Measurements from ENCODE around the gene SRSF4. TPM values are rescaled to one million over a fixed set of nuclear protein-coding genes. Genes with fewer than 3 reads are reported as not detected.

SRSF4 gene
- total and polyA plus RNA-seq, 9 of the 15 experiments (the other 6 are each of a cell fraction or from before 2014, with no cell fraction given), result 15.9 to 132 (median 82.0) TPM

DNA sequence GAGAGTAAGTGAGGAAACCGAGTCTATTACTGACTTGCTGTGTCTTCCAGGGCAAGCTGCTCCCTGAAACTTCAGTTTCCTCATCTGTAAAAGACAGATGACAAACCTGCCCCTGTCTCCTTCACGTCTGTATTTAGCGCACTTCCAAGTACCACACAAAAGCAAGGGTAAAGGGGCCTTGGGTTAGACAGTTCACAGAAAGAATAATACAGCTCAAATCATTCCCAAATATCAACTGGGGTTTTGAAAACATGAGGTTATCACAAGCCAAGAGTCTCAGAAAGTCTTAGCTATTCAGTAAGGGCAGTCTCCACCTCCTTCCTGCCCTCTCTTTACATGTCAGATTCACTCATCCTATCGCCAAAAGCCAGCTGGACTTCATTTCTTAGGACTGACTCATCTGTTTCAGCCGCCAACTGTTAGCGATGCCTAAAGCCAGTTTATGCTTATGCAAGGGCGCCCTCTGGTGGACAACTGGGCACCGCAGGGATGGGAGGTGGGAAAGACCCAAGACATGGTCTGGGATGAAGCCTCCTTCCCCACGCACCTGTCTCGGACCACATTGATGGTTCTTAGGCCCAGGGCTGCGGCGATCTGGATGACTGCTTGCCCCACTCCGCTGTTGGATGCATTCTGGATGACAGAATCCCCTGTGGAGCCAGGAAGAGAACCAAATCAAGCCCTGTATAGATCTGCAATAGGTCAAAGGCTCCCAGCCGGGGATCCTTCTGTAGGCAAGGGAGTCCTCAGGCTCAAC, 21.1 kb upstream of the SRSF4 start (continued):
- TF ChIP-seq ZFP91 (CRISPR knock-in tag; IDR thresholded peaks at IDR 0.05) (no peak), ELF1 (tag; IDR thresholded peaks at IDR 0.05) (no peak), BHLHE40 (IDR thresholded peaks at IDR 0.05; ENCODE audit: low read length) (peak; percentile 26; the same call in 1 of the 2 replicates), REST (IDR thresholded peaks at IDR 0.05; ENCODE audit: borderline replicate concordance) (peak; percentile 94), REST (CRISPR knock-in tag; IDR thresholded peaks at IDR 0.05; ENCODE audit: low read depth) (0 out of 2 replicates have a peak, but pooled peaks have one; percentile 21), TBL1XR1 (IDR thresholded peaks at IDR 0.05; ENCODE audit: low read length in 2 of 2) (peak in 1 of 2 experiments; percentile 60; a peak in 2 of 4 replicates), KDM4B (IDR thresholded peaks at IDR 0.05; ENCODE audit: borderline replicate concordance in 2 of 2, low read depth in 1 of 2) (no peak), CXXC5 (CRISPR knock-in tag; IDR thresholded peaks at IDR 0.05) (peak; percentile 69), ZNF518B (CRISPR knock-in tag; IDR thresholded peaks at IDR 0.05) (no peak), NEUROD1 (IDR thresholded peaks at IDR 0.05; ENCODE audit: borderline replicate concordance, low read depth, low read length, partially characterized antibody) (peak; percentile 75)
- TF ChIP-seq, protein P1, sequence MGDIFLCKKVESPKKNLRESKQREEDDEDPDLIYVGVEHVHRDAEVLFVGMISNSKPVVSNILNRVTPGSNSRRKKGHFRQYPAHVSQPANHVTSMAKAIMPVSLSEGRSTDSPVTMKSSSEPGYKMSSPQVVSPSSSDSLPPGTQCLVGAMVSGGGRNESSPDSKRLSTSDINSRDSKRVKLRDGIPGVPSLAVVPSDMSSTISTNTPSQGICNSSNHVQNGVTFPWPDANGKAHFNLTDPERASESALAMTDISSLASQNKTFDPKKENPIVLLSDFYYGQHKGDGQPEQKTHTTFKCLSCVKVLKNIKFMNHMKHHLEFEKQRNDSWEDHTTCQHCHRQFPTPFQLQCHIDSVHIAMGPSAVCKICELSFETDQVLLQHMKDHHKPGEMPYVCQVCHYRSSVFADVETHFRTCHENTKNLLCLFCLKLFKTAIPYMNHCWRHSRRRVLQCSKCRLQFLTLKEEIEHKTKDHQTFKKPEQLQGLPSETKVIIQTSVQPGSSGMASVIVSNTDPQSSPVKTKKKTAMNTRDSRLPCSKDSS (IDR thresholded peaks at IDR 0.05; ENCODE audit: low read depth, partially characterized antibody), result no peak

Measured in K562 (cell line).